H9 (cell line): ENCODE results near the gene LCNL1. TPM values are rescaled to one million over a fixed set of nuclear protein-coding genes. Genes with fewer than 3 reads are reported as not detected.

ENCODE experiments used
- DNase-seq: peaks from one replicate; pipeline ENCODE4 v3.0.0-alpha.2; 2017
- H2AFZ ChIP-seq: one replicate; pipeline ENCODE4 v1.6.1; 2013; ENCODE audit warnings: mild to moderate bottlenecking, low read length, control low read depth, moderate library complexity
- H2AK5ac ChIP-seq: 2 replicates; pipeline ENCODE4 v1.6.1; 2013; ENCODE audit warnings: low read length, control low read depth, mixed read lengths; ENCODE audit not compliant: insufficient read length
- H2BK120ac ChIP-seq: one replicate; pipeline ENCODE4 v1.6.1; 2013; ENCODE audit warnings: low read depth, mild to moderate bottlenecking, low read length, control low read depth, inconsistent platforms; ENCODE audit not compliant: poor library complexity, severe bottlenecking
- H2BK12ac ChIP-seq: 2 replicates; pipeline ENCODE4 v1.6.1; 2013; ENCODE audit warnings: low read length, control low read depth, mixed read lengths, low read depth; ENCODE audit not compliant: insufficient read length
- H2BK15ac ChIP-seq: 2 replicates; pipeline ENCODE4 v1.6.1; 2013; ENCODE audit warnings: low read depth, low read length, control low read depth
- H2BK20ac ChIP-seq: one replicate; pipeline ENCODE4 v1.6.1; 2013; ENCODE audit warnings: low read depth, mild to moderate bottlenecking, low read length, control low read depth, inconsistent platforms; ENCODE audit not compliant: poor library complexity, severe bottlenecking
- H2BK5ac ChIP-seq: 2 replicates; pipeline ENCODE4 v1.6.1; 2013; ENCODE audit warnings: low read length, control low read depth, mixed read lengths; ENCODE audit not compliant: insufficient read length
- H3K14ac ChIP-seq: 2 replicates; pipeline ENCODE4 v1.6.1; 2013; ENCODE audit warnings: low read length, control low read depth; ENCODE audit not compliant: insufficient read depth
- H3K18ac ChIP-seq: 2 replicates; pipeline ENCODE4 v1.6.1; 2013; ENCODE audit warnings: low read depth, mild to moderate bottlenecking, mixed read lengths, low read length, control low read depth; ENCODE audit not compliant: insufficient read length
- H3K23ac ChIP-seq: 2 replicates; pipeline ENCODE4 v1.6.1; 2013; ENCODE audit warnings: low read length, control low read depth, mixed read lengths, low read depth; ENCODE audit not compliant: insufficient read length
- H3K23me2 ChIP-seq: 2 replicates; pipeline ENCODE4 v1.6.1; 2013; ENCODE audit warnings: low read depth, mild to moderate bottlenecking, mixed read lengths, low read length, control low read depth; ENCODE audit not compliant: insufficient read length, poor library complexity, severe bottlenecking
- H3K27ac ChIP-seq: 2 replicates; pipeline ENCODE4 v1.5.1; 2013; ENCODE audit warnings: low read length, control low read depth, mixed read lengths, low read depth; ENCODE audit not compliant: insufficient read length
- H3K27me3 ChIP-seq: 2 replicates; pipeline ENCODE4 v1.6.1; 2013; ENCODE audit warnings: low read length, control low read depth, inconsistent platforms; ENCODE audit not compliant: insufficient read depth
- H3K4ac ChIP-seq: 2 replicates; pipeline ENCODE4 v1.6.1; 2013; ENCODE audit warnings: low read depth, mild to moderate bottlenecking, control low read depth, inconsistent platforms, low read length, moderate library complexity
- H3K4me1 ChIP-seq: 2 replicates; pipeline ENCODE4 v1.6.1; 2013; ENCODE audit warnings: low read length, control low read depth, inconsistent platforms; ENCODE audit not compliant: insufficient read depth
- H3K4me2 ChIP-seq: 2 replicates; pipeline ENCODE4 v1.6.1; 2013; ENCODE audit warnings: low read length, control low read depth, mixed read lengths; ENCODE audit not compliant: insufficient read length, insufficient read depth
- H3K56ac ChIP-seq: 2 replicates; pipeline ENCODE4 v1.6.1; 2013; ENCODE audit warnings: low read depth, mild to moderate bottlenecking, mixed read lengths, low read length, control low read depth; ENCODE audit not compliant: insufficient read length
- H3K79me1 ChIP-seq: 2 replicates; pipeline ENCODE4 v1.6.1; 2013; ENCODE audit warnings: low read depth, mild to moderate bottlenecking, moderate library complexity, low read length, control low read depth, inconsistent platforms; ENCODE audit not compliant: insufficient read depth, poor library complexity, severe bottlenecking
- H3K79me2 ChIP-seq: 2 replicates; pipeline ENCODE4 v1.6.1; 2013; ENCODE audit warnings: low read length, control low read depth, inconsistent platforms; ENCODE audit not compliant: insufficient read depth
- H3K9ac ChIP-seq: 2 replicates; pipeline ENCODE4 v1.6.1; 2013; ENCODE audit warnings: low read length, control low read depth, mixed read lengths; ENCODE audit not compliant: insufficient read length; ENCODE audit errors: extremely low read depth
- H3K9me3 ChIP-seq: one replicate; pipeline ENCODE4 v1.6.1; 2013; ENCODE audit warnings: low read depth, low read length, inconsistent platforms; ENCODE audit not compliant: control insufficient read depth
- H3T11ph ChIP-seq: one replicate; pipeline ENCODE4 v1.6.1; 2013; ENCODE audit warnings: mild to moderate bottlenecking, low read length, control low read depth, inconsistent platforms
- H4K20me1 ChIP-seq: one replicate; pipeline ENCODE4 v1.6.1; 2013; ENCODE audit not compliant: control insufficient read depth, insufficient read length, insufficient read depth
- H4K5ac ChIP-seq: 2 replicates; pipeline ENCODE4 v1.6.1; 2013; ENCODE audit warnings: low read depth, mild to moderate bottlenecking, mixed read lengths, low read length, control low read depth; ENCODE audit not compliant: insufficient read length
- H4K8ac ChIP-seq: replicated peaks from 2 replicates; pipeline ENCODE4 v1.6.1; 2013; ENCODE audit warnings: low read length, control low read depth, mixed read lengths, low read depth; ENCODE audit not compliant: insufficient read length
- H4K91ac ChIP-seq: 2 replicates; pipeline ENCODE4 v1.6.1; 2013; ENCODE audit warnings: low read depth, mild to moderate bottlenecking, moderate library complexity, mixed read lengths, low read length, control low read depth; ENCODE audit not compliant: insufficient read length
- H3K27ac Mint-ChIP-seq, 3 experiments: 2 replicates in 2 of 3; 3 replicates in 1 of 3; pipeline ENCODE4 v1.8.0; 2020 to 2021; ENCODE audit warnings: mixed read lengths in 3 of 3, mild to moderate bottlenecking in 1 of 3, moderate library complexity in 1 of 3
- H3K27me3 Mint-ChIP-seq: 2 replicates; pipeline ENCODE4 v1.8.0; 2021; ENCODE audit warnings: low read depth, mild to moderate bottlenecking, moderate library complexity, mixed read lengths
- H3K36me3 Mint-ChIP-seq, 3 experiments: 2 replicates in 2 of 3; 3 replicates in 1 of 3; pipeline ENCODE4 v1.8.0; 2020 to 2021; ENCODE audit warnings: low read depth in 3 of 3, mixed read lengths in 3 of 3; ENCODE audit not compliant: insufficient read depth in 1 of 3
- H3K4me1 Mint-ChIP-seq, 2 experiments: 2 replicates each; pipeline ENCODE4 v1.8.0; 2020; ENCODE audit warnings: mixed read lengths in 2 of 2
- H3K4me3 Mint-ChIP-seq, 2 experiments: 2 replicates in 1 of 2; 3 replicates in 1 of 2; pipeline ENCODE4 v1.8.0; 2020 to 2021; ENCODE audit warnings: mild to moderate bottlenecking in 2 of 2, mixed read lengths in 2 of 2, moderate library complexity in 1 of 2
- H3K9me3 Mint-ChIP-seq, 2 experiments: 2 replicates in 1 of 2; 3 replicates in 1 of 2; pipeline ENCODE4 v1.8.0; 2020; ENCODE audit warnings: mild to moderate bottlenecking in 2 of 2, mixed read lengths in 2 of 2, moderate library complexity in 1 of 2
- WGBS: extraction: QIAGEN DNeasy Blood & Tissue Kit; methylation state at CpG from one replicate; pipeline ENCODE4 v1.1.7; 2013; ENCODE audit warnings: missing lambda C conversion rate, low lambda C conversion rate, mixed read lengths; ENCODE audit not compliant: insufficient read length; ENCODE audit errors: extremely low coverage; 5-methylcytosine and 5-hydroxymethylcytosine counted together
- total RNA-seq: library from RNA; stranded (reverse); gene quantifications from 2 replicates; pipeline ENCODE4 v1.2.1, GENCODE V29; 2021
- TF ChIP-seq, protein P1 (sequence below): fragments of 200-600 bp; sonication (generic); conservative IDR thresholded peaks from 3 replicates; pipeline ENCODE4 v1.8.0; 2021; ENCODE audit warnings: antibody characterized with exemption, mild to moderate bottlenecking

LCNL1 gene
- total RNA-seq, 1 experiment from 2014 or later, result 0.20 TPM

DNA sequence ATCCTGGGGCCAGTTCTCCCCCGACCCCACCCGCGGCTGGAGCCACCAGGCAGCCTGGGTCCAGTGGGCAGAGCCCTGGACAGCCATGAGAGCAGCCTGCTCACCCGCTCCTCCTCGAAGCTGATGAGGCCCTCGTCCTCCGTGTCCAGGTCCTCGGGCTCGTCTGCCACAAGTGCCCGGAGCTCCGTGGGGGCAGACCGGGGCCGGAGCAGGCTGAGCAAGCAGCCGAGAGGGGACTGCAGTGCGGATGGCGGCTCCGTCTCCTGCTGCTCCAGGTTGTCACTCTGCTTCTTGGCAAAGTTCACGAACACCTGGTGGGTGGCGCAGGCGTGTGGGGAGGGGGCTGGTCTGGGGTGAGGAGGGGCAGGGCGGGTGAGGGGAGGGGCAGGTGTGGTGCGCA, 25.5 kb downstream of the LCNL1 start:
- Histone ChIP-seq H2AK5ac (no peak overlapping the region), H3K27me3 (no peaks in the 10 kb centered on the region), H4K5ac (no peak overlapping the region), H2BK20ac (no peak overlapping the region), H3K79me1 (no peaks in the 10 kb centered on the region), H4K91ac (no peak overlapping the region), H3T11ph (no peak overlapping the region), H2BK5ac (no peak overlapping the region), H3K4me2 (no peak overlapping the region), H3K18ac (no peak overlapping the region), H4K20me1 (peaks cover 2% of the 10 kb centered on the region), H4K8ac (no peak overlapping the region), H3K79me2 (no peaks in the 10 kb centered on the region), H3K23ac (no peak overlapping the region), H3K27ac (no peak overlapping the region), H3K4ac (no peak overlapping the region), H3K4me1 (no peaks in the 10 kb centered on the region), H3K23me2 (no peaks in the 10 kb centered on the region), H3K56ac (no peak overlapping the region), H2BK120ac (no peak overlapping the region), H3K14ac (no peak overlapping the region), H2BK15ac (no peak overlapping the region), H3K9ac (no peak overlapping the region), H2BK12ac (no peak overlapping the region), H2AFZ (no peak overlapping the region), H3K9me3 (no peaks in the 10 kb centered on the region)
- H3K9me3 Mint-ChIP-seq, result peaks cover 16 to 19% of the 10 kb centered on the region in 2 experiments
- peaks cover 8% of the 10 kb centered on the region for H3K27me3 Mint-ChIP-seq
- no peak for DNase-seq
- TF ChIP-seq, protein P1, sequence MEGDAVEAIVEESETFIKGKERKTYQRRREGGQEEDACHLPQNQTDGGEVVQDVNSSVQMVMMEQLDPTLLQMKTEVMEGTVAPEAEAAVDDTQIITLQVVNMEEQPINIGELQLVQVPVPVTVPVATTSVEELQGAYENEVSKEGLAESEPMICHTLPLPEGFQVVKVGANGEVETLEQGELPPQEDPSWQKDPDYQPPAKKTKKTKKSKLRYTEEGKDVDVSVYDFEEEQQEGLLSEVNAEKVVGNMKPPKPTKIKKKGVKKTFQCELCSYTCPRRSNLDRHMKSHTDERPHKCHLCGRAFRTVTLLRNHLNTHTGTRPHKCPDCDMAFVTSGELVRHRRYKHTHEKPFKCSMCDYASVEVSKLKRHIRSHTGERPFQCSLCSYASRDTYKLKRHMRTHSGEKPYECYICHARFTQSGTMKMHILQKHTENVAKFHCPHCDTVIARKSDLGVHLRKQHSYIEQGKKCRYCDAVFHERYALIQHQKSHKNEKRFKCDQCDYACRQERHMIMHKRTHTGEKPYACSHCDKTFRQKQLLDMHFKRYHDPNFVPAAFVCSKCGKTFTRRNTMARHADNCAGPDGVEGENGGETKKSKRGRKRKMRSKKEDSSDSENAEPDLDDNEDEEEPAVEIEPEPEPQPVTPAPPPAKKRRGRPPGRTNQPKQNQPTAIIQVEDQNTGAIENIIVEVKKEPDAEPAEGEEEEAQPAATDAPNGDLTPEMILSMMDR, result no peak
- no peak overlapping the region for H3K27ac Mint-ChIP-seq
- H3K4me1 Mint-ChIP-seq, result no peaks in the 10 kb centered on the region
- H3K36me3 Mint-ChIP-seq, result peaks cover 5 to 6% (median 5%) of the 10 kb centered on the region in 3 experiments; a peak in 5 of 7 replicates
- WGBS, result no CpG with 5 or more reads among the region's 22 CpGs
- H3K4me3 Mint-ChIP-seq, result no peak overlapping the region
